Measurements from ENCODE around the gene FAM156B. TPM values are rescaled to one million over a fixed set of nuclear protein-coding genes. Genes with fewer than 3 reads are reported as not detected.
"Not testable (repeated sequence)": the region's sequence is repeated elsewhere in the genome, so short reads cannot be mapped to it uniquely, and the experiment has no call there.

Gene FAM156B
- total and polyA plus RNA-seq, 8 donors: 4.5 to 83.3 (median 5.5) TPM

DNA sequence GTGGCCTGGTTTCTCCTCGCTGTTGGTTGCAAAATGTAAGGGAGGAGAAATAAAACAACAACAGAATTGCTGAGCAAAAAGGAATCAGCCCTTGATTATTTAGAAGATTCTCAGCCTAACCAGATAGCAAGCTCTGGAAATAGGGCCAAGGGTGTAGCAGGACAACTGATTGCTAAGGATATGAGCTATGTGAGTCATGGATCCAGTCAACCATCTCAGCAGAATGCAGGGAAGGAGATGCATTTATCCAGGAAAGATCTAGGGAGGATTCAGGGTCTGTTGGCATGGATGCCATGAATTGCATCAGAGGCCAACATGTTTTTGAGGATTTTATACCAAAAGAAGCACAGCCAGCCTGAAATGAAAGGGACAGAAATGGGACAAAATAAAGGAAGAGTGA is 27.1 kb upstream of the FAM156B start:
- Histone ChIP-seq H3K9me3 (no peaks in the 10 kb centered on the region), H3K27me3 (no peaks in the 10 kb centered on the region), H3K27ac (no peak overlapping the region), H3K4me3 (no peak overlapping the region), H3K36me3 (no peaks in the 10 kb centered on the region), H3K4me1 (peaks cover 0 to 3% (median 0%) of the 10 kb centered on the region in 3 donors)
- 60 to 81% methylated on average over 1 of the region's 1 CpG for WGBS, 2 donors
- DNase-seq (no peak), ATAC-seq (no peak), FAIRE-seq (no peak)
- TF ChIP-seq, protein P1, sequence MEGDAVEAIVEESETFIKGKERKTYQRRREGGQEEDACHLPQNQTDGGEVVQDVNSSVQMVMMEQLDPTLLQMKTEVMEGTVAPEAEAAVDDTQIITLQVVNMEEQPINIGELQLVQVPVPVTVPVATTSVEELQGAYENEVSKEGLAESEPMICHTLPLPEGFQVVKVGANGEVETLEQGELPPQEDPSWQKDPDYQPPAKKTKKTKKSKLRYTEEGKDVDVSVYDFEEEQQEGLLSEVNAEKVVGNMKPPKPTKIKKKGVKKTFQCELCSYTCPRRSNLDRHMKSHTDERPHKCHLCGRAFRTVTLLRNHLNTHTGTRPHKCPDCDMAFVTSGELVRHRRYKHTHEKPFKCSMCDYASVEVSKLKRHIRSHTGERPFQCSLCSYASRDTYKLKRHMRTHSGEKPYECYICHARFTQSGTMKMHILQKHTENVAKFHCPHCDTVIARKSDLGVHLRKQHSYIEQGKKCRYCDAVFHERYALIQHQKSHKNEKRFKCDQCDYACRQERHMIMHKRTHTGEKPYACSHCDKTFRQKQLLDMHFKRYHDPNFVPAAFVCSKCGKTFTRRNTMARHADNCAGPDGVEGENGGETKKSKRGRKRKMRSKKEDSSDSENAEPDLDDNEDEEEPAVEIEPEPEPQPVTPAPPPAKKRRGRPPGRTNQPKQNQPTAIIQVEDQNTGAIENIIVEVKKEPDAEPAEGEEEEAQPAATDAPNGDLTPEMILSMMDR (IDR thresholded peaks at IDR 0.05): no peak
- intact Hi-C loops (cut with DNase I): no loop called here

DNA sequence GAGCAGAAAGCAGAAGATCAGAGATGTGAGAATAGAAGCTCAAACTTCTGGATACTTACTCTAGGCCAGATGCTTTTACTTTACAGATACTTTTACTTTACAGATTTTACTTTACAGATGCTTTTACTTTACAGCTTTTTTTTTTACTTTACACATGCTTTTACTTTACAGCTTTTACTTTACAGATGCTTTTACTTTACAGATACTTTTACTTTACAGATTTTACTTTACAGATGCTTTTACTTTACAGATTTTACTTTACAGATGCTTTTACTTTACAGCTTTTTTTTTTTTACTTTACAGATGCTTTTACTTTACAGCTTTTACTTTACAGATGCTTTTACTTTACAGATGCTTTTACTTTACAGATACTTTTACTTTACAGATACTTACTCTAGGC is 23.3 kb upstream of the FAM156B start:
- H3K9me3 ChIP-seq; intact Hi-C loops (cut with DNase I); DNase-seq; H3K4me3 ChIP-seq; H3K4me1 ChIP-seq; ATAC-seq; H3K36me3 ChIP-seq; H3K27ac ChIP-seq: not testable (repeated sequence)
- peak; percentile 98 for FAIRE-seq
- H3K27me3 ChIP-seq: peaks cover 0 to 13% (median 0%) of the 10 kb centered on the region in 4 donors

DNA sequence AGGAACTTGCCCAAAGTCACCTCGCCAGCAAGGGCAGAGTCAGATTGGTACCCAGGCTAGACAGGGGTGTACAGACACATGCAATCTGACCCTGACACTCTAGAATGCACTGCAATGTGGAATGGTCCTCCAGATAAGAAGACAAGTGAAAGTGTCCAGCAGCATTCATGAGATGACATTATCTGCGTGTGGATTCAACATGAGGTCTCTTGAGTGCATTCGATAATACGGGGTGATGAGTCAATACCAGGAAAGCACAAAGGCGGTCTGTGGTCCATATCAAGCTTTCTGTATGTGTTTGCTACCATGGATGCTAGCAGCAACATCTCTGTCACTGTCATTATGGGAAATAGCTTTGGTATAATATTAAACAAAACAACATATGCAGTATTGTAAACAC is 22.5 kb upstream of the FAM156B start:
- H3K4me1 ChIP-seq: no peaks in the 10 kb centered on the region
- no peak for DNase-seq
- intact Hi-C loops (cut with DNase I): no loop called here
- no peak overlapping the region for H3K27ac ChIP-seq
- no peak for FAIRE-seq
- ATAC-seq: no peak
- H3K9me3 ChIP-seq: no peaks in the 10 kb centered on the region
- no peaks in the 10 kb centered on the region for H3K36me3 ChIP-seq
- H3K4me3 ChIP-seq: no peak overlapping the region
- WGBS, 2 donors: 70 to 78% methylated on average over 5 of the region's 5 CpGs
- TF ChIP-seq, protein P1 (IDR thresholded peaks at IDR 0.05): no peak
- H3K27me3 ChIP-seq: peaks cover 0 to 13% (median 0%) of the 10 kb centered on the region in 4 donors

DNA sequence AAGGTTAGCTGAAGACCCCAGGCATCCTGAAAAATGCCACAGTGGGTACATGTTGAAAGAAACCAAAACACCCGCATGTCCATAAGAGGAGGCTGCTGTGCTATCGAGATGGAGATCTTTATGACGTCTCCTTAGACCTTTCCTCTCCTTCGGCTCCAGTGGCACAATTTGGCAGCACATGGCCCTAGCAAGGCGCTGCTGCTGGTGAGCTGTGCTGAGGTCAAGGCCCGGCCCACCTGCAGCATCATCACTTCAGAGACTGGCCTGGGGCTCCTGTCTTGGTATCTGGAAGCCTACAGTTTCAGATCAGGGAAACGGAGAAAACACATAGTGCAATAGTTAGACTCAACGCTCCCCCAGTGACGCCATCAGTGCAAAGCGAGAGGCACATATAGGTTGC is 21.7 kb upstream of the FAM156B start:
- not testable (repeated sequence) for DNase-seq, H3K4me1 ChIP-seq, FAIRE-seq

DNA sequence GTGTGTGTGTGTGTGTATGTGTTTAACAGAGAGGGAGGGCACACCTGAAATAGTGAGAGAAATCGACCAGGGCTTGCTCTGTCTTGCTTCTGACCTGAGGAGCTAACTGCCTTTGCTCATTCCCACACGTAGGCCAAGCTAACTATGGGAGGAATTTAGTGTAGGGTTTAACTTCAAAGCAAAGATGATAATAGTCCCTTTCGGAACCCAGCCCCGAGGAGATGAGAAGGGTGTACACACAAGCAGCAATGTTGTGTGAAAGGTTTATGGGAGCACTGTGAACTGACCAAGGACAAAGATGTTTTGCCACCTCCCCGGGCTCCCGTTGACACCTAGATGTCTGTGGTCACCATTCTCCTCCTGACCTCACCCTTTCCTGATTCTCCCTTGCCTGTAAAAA is 20.7 kb upstream of the FAM156B start:
- H3K27ac ChIP-seq; H3K4me3 ChIP-seq; H3K36me3 ChIP-seq; ATAC-seq; H3K4me1 ChIP-seq; DNase-seq; H3K9me3 ChIP-seq; FAIRE-seq; intact Hi-C loops (cut with DNase I): not testable (repeated sequence)
- peaks cover 0 to 13% (median 0%) of the 10 kb centered on the region in 4 donors for H3K27me3 ChIP-seq
- 42 to 51% methylated on average over 6 of the region's 6 CpGs for WGBS, 2 donors

More for the DNA sequence above, 21.7 kb upstream of the FAM156B start:
- ATAC-seq; H3K9me3 ChIP-seq; H3K27ac ChIP-seq; H3K36me3 ChIP-seq; H3K4me3 ChIP-seq; intact Hi-C loops (cut with DNase I): not testable (repeated sequence)
- H3K27me3 ChIP-seq: peaks cover 0 to 13% (median 0%) of the 10 kb centered on the region in 4 donors
- 79 to 91% methylated on average over 8 to 10 of the region's 10 CpGs for WGBS, 2 donors

DNA sequence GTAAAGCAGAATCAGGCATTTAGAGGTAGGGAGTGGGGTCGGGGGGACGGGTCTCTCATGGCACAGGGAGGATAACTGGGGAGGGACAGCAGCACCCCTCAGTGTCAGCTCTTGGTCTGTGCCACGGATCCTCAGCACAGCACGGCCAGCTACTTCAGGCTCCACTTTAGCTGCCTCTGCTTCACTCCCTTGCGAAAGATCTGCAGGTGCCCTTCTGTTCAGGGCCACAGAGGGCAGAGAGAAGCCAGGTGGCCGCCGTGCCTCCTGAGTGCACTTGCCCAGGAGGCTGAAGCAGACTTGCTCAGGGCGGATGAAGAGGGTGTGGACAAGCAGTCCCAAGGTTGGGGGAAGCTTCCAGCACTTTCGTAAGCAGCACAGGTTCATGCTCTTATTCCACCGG is 9.7 kb upstream of the FAM156B start:
- FAIRE-seq; H3K4me1 ChIP-seq; H3K27me3 ChIP-seq; ATAC-seq; H3K36me3 ChIP-seq; intact Hi-C loops (cut with DNase I); H3K4me3 ChIP-seq; H3K9me3 ChIP-seq; DNase-seq; H3K27ac ChIP-seq: not testable (repeated sequence)
- WGBS, 2 donors: no CpG with 5 or more reads among the region's 10 CpGs

DNA sequence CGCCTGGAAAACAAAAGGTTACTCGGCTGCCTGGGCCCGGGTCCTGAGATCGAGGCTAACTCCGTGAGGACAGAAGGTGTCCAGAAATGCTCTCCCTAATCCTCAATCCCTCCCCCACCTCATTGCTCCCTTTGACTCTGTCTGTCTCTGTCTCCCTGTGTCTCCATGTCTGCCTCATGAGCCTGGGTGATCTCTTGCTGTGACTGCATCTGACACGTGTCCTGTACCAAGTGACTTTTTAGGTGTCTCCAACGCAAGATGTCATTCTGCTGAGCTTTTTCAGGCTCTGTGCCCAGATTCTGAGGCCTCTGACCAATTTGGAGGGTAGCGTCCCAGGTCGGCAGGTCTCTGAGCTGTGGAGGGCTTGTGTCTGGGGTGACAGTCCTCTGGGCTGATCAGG is 9.0 kb upstream of the FAM156B start:
- FAIRE-seq; H3K9me3 ChIP-seq; H3K4me3 ChIP-seq; H3K36me3 ChIP-seq; ATAC-seq; intact Hi-C loops (cut with DNase I); H3K27me3 ChIP-seq; H3K4me1 ChIP-seq; DNase-seq; H3K27ac ChIP-seq: not testable (repeated sequence)
- WGBS, 2 donors: no CpG with 5 or more reads among the region's 9 CpGs

DNA sequence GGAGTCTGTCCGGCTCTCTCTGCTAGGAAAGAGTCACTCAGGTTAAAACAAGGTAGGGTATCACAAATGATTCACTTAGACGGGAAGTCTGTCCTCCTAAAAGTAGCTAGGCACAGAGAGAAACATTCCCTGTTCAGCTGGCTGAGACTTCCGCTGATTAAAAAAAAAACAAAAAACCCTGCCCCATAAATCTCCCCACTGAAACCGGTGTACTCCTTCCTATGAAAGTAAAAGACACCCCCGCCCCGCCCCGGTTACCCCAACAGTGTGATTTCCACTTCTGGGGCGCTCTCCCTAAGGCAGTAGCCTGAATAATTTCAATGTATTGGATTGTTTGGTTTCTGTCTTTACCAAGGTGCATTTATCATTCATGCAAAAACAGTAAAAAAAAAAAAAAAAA is 692 bp upstream of the FAM156B start:
- H3K4me1 ChIP-seq; H3K36me3 ChIP-seq; DNase-seq; ATAC-seq; H3K27me3 ChIP-seq; FAIRE-seq; H3K9me3 ChIP-seq; H3K27ac ChIP-seq; intact Hi-C loops (cut with DNase I); H3K4me3 ChIP-seq: not testable (repeated sequence)
- WGBS, 2 donors: no CpG with 5 or more reads among the region's 8 CpGs

DNA sequence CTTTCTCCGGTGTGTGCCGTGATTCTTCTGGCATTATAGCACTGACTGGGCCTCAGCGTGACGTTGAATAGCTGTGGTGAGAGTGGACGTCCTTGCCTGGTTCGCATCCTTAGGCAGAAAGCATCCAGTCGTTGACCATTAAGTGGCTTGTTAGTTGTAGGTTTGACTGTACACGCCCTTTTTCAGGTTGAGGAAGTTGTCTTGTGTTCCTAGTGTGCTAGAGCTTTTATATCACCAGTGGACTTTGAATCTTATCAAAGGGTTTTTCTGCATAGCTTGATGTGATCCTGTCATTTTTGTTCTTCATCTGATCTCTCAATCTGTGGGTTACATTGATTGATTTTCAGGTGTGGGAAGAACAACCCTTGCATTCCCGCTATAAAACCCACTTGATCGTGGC is 8.4 kb downstream of the FAM156B start:
- intact Hi-C loops (cut with DNase I); FAIRE-seq: not testable (repeated sequence)

DNA sequence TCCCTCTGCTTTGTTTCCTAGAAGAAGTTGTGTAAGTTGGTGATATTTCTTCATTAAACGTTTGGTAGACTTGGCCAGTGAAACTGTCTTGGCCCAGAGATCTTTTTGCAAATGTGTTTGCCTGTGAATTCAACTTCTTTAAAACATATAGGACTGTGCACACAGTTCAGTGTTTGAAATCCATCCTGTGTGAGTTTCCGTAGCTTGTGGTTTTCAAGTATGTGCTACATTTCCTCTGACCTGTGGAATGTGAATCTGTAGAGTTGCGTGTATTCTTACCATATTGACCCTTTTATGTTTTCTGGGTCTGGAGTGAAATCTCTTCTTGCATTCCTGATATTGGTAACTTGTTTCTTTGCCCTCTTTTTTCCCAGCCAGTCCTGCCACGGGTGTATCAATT is 8.9 kb downstream of the FAM156B start:
- intact Hi-C loops (cut with DNase I); H3K27ac ChIP-seq; FAIRE-seq; H3K27me3 ChIP-seq; H3K9me3 ChIP-seq; ATAC-seq; H3K4me1 ChIP-seq; H3K4me3 ChIP-seq; H3K36me3 ChIP-seq; DNase-seq: not testable (repeated sequence)
- WGBS, 2 donors: no CpG with 5 or more reads among the region's 4 CpGs

More for the DNA sequence above, 8.4 kb downstream of the FAM156B start:
- WGBS, 2 donors: no CpG with 5 or more reads among the region's 10 CpGs
- not testable (repeated sequence) for H3K9me3 ChIP-seq, H3K4me3 ChIP-seq, H3K27ac ChIP-seq, H3K36me3 ChIP-seq, H3K27me3 ChIP-seq, ATAC-seq, H3K4me1 ChIP-seq, DNase-seq

DNA sequence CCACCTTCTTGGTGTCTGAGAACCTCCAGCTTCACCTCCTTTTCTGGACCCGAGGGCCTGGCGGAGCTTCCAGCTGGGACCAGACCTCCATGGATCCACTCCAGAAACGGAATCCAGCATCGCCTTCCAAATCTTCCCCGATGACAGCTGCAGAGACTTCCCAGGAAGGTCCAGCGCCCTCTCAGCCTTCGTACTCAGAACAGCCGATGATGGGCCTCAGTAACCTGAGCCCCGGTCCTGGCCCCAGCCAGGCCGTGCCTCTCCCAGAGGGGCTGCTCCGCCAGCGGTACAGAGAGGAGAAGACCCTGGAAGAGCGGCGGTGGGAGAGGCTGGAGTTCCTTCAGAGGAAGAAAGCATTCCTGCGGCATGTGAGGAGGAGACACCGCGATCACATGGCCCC is 10.0 kb downstream of the FAM156B start:
- not testable (repeated sequence) for ATAC-seq, H3K27me3 ChIP-seq, FAIRE-seq

More for the DNA sequence above, 10.0 kb downstream of the FAM156B start:
- DNase-seq; H3K9me3 ChIP-seq; intact Hi-C loops (cut with DNase I); H3K4me3 ChIP-seq; H3K27ac ChIP-seq; H3K36me3 ChIP-seq; H3K4me1 ChIP-seq: not testable (repeated sequence)
- WGBS, 2 donors: no CpG with 5 or more reads among the region's 17 CpGs
